Activated CD8-positive, alpha-beta memory T cell treated with anti-CD3 and anti-CD28 coated beads, Interleukin-2, amount 50 U/mL, for 4 hours (primary cell): ENCODE results near the gene ATP10A.
A peak's percentile ranks its signal among the peaks of the same experiment; 100 is the strongest.

Experiments
- DNase-seq: peaks from one replicate; pipeline ENCODE4 v3.0.0-alpha.2; 2020

ATP10A gene

GRCh38 chr15:25852661-25853524 is 10.2 kb downstream of the ATP10A start:
- no peak for DNase-seq

GRCh38 chr15:25852027-25852426 is 11.1 kb downstream of the ATP10A start:
- no peak for DNase-seq

- peak; percentile 76 for DNase-seq
Observed at GRCh38 chr15:25850154-25851111, 12.7 kb downstream of the ATP10A start.

- no peak for DNase-seq
Observed at GRCh38 chr15:25849157-25849921, 13.8 kb downstream of the ATP10A start.

- no peak for DNase-seq
Observed at GRCh38 chr15:25848784-25849156, 14.4 kb downstream of the ATP10A start.

GRCh38 chr15:25848325-25848724 is 14.8 kb downstream of the ATP10A start:
- DNase-seq, result no peak

GRCh38 chr15:25847051-25847450 is 16.1 kb downstream of the ATP10A start:
- no peak for DNase-seq

- DNase-seq, result peak; percentile 75
Observed at GRCh38 chr15:25846377-25846776, 16.8 kb downstream of the ATP10A start.

- no peak for DNase-seq
Observed at GRCh38 chr15:25844981-25845680, 18.0 kb downstream of the ATP10A start.

- no peak for DNase-seq
Observed at GRCh38 chr15:25844542-25844941, 18.6 kb downstream of the ATP10A start.

- DNase-seq, result no peak
Observed at GRCh38 chr15:25844076-25844475, 19.1 kb downstream of the ATP10A start.

- no peak for DNase-seq
Observed at GRCh38 chr15:25839638-25840156, 23.4 kb downstream of the ATP10A start.

GRCh38 chr15:25838871-25839195 is 24.3 kb downstream of the ATP10A start:
- DNase-seq, result no peak

- no peak for DNase-seq
Observed at GRCh38 chr15:25838191-25838870, 24.8 kb downstream of the ATP10A start.

GRCh38 chr15:25832158-25832557 is 31.0 kb downstream of the ATP10A start:
- no peak for DNase-seq

- no peak for DNase-seq
Observed at GRCh38 chr15:25830844-25831451, 32.2 kb downstream of the ATP10A start.

- DNase-seq, result no peak
Observed at GRCh38 chr15:25829073-25829472, 34.1 kb downstream of the ATP10A start.

GRCh38 chr15:25825207-25825606 is 37.9 kb downstream of the ATP10A start:
- DNase-seq, result no peak

- DNase-seq, result no peak
Observed at GRCh38 chr15:25824618-25825017, 38.5 kb downstream of the ATP10A start.

GRCh38 chr15:25812845-25813244 is 50.3 kb downstream of the ATP10A start:
- no peak for DNase-seq

- no peak for DNase-seq
Observed at GRCh38 chr15:25812073-25812472, 51.1 kb downstream of the ATP10A start.
